HG03103 (cell line): ENCODE data around the gene F10.
"Not testable (repeated sequence)": the region's sequence is repeated elsewhere in the genome, so short reads cannot be mapped to it uniquely, and the experiment has no call there.

Experiments
- ATAC-seq: cut with Tn5 transposase; IDR thresholded peaks from one replicate; pipeline ENCODE4 v1.9.1; 2021; ENCODE audit warnings: low read depth; ENCODE audit not compliant: unreplicated experiment

F10 gene

DNA sequence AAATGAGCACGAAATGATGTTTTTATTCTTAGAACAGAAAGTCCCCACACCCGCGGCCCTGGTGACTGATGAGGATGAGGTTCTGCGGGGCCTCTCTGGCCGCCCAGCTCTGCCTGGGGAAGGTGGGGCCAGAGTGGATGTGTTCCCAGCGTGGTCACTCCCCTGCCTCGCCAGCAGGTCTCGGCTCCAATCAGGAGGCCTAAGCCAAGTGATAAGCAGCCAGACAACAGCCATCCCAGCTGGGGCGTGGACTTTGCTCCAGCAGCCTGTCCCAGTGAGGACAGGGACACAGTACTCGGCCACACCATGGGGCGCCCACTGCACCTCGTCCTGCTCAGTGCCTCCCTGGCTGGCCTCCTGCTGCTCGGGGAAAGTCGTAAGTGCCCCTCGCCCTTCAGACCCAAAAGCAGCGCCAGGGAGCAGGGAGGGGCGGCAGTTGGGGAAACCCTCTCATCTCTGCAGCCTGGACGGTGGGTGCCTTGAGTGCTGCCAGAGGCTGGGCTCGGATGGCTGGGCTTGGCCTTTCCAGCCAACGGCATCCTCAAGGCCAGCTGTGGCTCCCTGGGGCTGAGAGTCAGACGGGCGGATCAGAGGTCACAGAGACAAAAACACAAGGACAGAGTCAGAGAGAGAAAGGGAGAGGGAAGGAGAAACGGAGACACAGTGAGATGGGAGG is at the start of gene F10:
Gene F10, plus strand, starts transcription at position 250 of the 676 bp plus-strand sequence. Its CDS starts 57 bp downstream, at position 307.
- no peak for ATAC-seq

- ATAC-seq = no peak
These were observed 48.7 kb upstream of the F10 start for GRCh38 chr13:113073942-113074341.

GRCh38 chr13:113074401-113074800 is 48.2 kb upstream of the F10 start:
- ATAC-seq = no peak

DNA sequence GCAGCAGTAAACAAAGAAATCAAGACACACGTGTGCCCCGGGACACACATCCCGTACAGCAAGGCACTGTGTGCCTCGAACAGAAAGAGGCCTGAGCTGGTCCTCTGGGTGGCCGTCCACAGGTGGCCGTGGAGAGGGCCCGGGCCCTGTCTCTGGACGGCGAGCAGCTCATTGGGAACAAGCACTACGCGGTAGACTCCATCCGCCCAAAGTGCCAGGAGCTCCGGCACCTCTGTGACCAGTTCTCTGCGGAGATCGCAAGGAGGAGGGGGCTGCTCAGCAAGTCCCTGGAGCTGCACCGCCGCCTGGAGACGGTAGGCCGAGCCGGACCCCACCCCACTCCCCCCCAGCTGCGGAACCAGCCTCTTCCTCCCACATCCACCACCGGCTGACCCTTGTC is 47.7 kb upstream of the F10 start:
- no peak for ATAC-seq

DNA sequence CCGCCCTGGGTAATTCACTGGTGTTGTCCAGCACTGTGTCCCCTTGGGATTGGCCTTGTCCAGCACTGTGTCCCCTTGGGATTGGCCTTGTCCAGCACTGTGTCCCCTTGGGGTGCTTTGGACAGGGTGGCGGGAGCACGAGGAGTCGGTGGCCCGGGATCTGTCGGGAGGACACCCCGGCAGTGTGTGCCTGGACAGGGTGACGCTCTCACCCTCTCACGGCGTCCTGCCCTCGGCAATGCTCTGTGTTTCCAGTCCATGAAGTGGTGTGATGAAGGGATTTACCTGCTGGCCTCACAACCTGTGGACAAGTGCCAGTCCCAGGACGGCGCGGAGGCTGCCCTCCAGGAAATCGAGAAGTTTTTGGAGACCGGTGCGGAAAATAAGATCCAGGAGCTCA is 46.9 kb upstream of the F10 start:
- no peak for ATAC-seq

GRCh38 chr13:113076681-113077401 is 45.8 kb upstream of the F10 start:
- no peak for ATAC-seq

GRCh38 chr13:113077566-113077952 is 45.0 kb upstream of the F10 start:
- ATAC-seq = no peak

- ATAC-seq = no peak
These were observed 44.4 kb upstream of the F10 start for GRCh38 chr13:113077953-113078901.

DNA sequence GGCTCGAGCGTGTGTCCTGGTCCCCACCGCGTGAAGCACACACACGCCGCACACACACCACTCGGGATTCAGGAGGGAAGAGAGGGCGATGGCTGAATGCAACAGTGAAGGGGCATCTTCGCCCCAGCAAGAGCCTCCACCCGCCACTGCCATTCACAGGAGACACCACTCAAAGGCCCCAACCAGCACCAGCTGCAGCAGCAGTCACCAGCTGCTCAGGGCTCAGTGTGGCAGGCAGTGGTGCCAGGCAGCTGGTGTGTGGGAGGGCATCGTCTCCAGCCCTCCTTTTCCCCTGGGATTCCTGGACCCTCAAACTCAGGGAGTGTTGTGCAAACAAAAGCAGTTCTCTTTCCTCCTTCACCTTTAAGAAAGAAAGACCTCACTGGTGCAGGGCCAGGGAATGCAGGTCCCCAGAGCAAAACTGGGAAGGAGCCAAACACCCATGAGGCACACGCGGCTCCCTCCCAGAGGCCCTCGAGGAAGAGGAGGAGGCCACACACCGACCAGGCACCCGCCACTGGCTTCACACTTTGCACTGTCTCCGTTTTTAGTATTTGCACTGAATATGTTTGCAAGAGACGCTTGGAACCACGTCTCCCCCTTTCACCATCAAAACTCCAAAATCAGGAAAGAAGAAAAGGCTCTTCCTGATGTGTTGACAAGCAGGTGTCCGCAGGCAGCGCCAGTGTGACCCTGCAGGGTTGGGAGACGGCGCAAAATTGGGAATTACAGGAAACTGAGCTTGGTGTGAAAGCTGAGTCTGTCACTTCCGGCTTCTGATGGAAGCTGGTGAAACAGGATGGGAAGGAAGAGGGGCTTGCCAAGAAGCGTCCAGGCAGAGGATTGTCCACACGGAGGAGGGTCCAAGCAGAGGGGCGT is 43.5 kb upstream of the F10 start:
- no peak for ATAC-seq

- not testable (repeated sequence) for ATAC-seq
These were observed 42.9 kb upstream of the F10 start for GRCh38 chr13:113079781-113080080.

DNA sequence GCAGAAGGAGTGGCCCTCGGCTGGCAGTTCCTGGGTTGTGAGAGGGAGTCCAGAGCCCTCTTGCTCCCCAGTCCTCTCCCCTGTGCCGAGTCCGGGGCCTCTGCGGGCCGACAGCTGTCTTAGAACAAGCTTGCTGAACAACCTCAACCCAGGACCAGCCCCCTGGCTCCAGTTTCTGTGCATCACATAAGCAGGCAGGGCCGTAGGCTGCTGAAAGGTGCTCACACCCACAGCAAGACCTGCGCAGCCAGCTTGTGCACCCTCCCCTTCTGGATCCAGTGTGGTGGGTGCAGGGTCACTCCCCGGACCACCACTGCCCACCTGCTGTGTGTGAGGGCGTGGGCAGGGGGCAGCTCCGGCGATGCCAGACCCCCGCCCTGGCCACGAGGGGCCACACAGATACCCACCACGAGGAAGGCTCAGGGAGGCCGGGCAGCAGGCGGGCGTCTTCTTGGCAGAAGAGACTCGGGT is 42.2 kb upstream of the F10 start:
- ATAC-seq = no peak

- ATAC-seq = no peak
These were observed 41.6 kb upstream of the F10 start for GRCh38 chr13:113080901-113081521.

DNA sequence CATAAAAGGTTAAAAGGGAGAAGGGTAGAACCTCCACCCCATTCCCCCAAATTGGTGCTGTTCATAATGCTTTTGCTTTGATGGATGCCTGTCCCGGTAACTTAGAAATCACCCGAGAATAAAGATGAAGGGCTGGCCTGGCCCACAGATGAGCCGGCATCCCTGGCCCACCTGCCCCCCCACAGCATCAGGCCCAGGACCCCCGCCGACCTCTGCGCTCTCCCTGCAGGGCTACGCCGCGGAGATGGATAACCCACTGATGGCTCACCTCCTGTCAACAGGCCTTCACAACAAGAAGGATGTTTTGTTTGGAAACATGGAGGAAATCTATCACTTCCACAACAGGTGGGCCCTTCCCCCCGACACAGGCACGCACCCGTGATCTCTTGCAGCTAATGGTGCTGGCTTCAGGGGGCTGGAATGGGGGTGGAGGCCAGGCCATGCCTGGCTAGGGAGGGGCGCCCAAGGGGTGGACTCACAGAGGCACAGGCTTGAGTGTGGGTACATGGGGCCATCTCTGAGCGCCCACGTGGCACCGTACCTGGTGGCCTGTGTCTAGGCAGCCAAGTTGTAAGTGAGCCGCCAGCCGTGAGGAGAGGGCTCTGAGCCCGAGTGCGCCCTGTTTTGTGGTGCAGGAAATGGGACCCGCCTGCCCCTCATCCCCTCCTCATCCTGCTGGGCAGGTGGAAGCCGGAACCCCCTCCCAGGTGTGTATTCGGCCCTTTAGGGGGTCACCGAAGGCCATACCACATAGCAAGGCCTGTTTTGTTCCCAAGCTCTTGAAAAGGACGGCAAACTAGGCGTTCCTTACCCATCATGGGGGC is 40.2 kb upstream of the F10 start:
- ATAC-seq = no peak

- ATAC-seq = no peak
These were observed 39.6 kb upstream of the F10 start for GRCh38 chr13:113083022-113083373.

DNA sequence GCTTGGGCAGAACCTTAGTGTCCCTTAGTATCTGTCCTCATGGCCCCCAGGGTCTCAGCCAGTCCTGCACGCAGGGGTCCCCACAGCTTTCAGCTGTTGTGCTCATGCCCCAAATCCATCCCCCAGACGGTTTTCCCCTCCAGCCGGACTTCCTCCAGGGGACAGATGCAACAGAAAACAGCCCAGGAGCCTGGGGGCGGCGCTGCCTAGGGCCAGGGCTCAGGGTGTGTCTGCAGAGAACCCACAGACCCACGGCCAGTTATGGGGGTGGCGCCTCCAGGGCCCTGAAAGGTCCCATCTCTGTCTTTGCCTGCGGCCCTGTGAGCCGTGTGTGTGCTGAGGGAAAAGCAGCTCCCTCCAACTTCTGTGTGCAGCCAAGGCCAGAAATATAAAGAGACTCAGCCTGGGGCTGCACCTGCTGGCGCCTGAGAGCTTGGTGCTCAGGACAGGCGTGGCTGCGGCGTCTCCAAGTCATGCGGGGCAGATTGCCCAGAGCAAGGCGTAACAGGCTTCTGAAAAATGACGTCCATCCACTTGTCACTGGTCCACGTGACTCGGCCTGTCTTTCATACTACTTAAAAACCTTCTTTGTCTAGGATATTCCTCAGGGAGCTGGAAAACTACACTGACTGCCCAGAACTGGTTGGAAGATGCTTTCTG is 39.1 kb upstream of the F10 start:
- ATAC-seq = no peak

- no peak for ATAC-seq
These were observed 38.3 kb upstream of the F10 start for GRCh38 chr13:113084094-113084942.

DNA sequence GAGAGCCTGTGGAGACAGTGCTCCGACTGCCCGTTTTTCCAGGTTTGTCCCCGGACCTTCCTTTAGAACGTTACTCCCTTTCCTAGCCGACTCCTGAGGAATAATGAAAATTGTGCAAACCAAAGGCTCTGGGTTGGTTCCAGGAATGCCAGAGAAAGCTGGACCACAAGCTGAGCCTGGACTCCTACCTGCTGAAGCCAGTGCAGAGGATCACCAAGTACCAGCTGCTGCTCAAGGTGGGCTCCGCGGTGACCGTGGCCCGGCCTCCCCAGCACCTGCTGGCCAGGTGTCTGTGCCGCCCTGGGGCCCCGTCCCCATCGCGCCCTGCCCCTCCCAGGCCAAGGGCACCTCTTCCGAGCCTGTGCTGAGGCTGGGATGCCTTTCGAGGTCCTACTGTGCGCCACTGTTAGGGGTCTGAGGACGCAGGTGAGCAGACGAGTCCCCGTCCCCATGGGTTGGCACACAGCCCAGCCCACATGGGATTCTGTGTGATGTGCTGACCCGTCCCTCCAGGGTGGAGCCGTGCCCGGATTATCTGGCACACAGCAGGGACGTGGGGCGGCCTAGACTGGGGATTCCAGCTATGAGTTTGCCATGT is 37.6 kb upstream of the F10 start:
- no peak for ATAC-seq
